HG02763 (cell line): ENCODE data around the gene PHF14.

Experiments
- ATAC-seq: cut with Tn5 transposase; IDR thresholded peaks from one replicate; pipeline ENCODE4 v1.9.1; 2021; ENCODE audit warnings: mild to moderate bottlenecking, moderate library complexity; ENCODE audit not compliant: unreplicated experiment

The PHF14 gene

DNA sequence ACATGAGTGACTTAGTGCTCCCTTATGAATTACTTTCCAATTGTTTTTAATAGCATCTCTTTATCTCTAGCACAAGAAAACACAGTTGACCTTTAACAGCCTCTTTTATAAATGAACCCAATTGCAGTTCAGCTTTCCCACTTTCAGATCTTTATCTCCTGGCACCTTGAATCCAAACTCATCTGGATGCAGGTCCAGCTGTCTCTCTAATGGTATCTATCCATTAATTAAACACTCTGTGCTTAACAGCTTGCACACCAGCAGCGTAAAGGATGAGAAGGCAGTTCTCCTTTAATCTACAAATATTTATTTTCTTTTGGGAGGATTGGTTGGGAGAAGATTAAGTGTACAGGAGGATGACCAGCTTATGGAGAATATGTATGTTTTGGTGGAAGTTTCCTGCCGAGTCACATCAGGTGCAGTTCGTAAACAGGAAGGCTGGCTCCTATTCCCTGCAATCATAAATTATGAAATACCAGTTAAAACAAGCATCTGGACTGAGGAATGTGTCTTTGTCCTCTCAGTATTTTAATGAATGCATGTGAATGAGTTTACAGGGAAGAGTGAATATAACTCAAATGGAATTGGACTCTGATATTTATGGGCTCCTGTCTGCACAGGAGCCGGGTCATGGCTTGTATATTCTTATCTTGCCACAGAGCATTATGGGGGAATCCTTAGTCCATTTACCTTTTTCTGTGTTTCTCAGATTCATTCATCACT is 232.7 kb downstream of the PHF14 start:
- ATAC-seq, result no peak

DNA sequence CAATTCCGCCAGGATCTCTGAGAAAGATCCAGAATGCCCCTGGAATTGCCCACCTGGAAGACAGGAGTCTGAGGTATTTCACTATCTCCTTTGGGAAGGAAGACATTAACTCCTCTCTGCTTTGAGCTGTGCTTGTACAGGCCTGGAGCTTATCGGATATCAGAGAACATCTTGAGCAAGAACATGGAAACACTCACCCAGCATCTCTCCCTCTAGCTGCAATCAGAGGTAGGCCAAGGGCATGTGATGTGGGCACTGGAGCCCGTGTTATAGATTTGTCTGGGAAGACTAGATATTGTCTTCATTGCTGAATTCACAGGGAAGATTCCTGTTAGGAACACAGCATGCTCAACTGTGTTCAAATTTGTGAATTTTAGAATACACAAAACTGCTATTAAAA is 233.9 kb downstream of the PHF14 start:
- ATAC-seq, result no peak

DNA sequence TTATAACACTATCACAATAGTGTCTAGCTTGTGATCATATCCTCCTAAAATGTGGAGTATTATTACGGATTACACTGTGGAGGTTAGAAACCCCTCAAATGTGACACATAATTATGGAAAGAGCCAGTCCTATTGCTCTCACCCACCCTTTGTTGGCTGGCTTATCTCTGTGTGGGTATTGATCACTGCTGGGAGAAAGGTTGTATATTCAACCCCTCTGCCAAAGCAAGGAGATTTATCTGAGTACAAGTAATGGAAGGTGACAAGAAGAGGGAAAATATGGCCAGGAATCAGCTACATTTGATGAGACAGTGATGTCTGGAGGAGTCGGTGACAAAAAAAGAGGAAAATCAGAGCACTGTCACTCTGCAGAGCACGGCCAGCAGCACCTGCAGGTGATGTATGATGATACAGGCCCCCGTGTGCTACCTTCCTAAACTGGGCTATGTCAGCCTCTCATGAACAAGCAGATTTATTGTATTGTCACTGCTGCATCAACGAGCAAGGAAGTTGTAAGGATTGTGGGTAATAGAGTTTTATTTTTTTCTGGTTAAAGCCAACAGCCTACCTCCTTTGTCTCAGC is 235.3 kb downstream of the PHF14 start:
- ATAC-seq, result no peak

DNA sequence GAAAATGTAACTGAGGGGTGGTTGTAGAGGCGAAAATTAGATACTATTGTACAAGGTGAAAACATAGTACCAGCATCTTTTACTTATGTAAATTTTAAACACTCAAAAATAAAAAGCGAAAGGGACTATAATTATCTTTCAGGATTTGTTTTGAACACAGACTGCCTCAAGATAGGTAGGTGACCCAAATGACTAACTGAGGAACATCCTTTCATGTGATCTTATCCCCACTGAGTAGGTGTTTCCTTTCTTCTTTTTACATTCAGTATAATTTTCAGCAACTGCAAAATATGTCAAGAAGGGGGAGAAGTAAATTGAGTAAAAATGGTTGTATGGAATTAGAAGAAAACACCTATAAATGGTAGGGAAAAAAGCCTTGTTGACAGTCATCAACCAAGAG is 236.7 kb downstream of the PHF14 start:
- ATAC-seq, result no peak

DNA sequence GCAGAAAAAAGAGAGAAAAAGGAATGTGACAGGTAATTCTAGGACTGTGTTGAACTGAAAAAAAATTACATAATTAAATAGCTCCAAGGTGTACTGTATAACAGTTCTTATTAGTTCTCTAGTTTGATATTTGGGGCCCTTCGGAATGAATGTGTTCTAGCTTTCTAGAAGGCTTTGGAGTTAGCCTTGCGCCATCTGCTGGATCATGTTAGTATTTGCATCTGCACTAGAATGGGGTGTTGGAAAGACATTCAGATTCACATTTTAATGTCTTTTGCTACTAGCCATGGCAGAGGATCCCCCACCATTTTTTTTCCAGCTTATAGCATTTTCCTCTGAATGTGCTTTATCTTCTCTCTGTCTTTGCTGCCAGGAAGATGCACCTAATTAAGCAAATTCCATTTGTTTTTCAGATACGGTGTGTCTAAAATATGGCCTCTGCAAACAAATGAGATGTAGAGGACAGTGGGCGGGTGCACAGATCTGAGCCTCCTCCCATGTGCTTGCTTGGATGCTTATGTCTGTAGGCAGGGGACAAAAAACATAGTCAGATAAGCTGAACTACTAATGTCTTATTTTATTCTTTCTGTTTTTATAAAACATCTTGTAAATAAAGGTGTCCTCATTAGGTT is 238.5 kb downstream of the PHF14 start:
- peak; percentile 85 for ATAC-seq

DNA sequence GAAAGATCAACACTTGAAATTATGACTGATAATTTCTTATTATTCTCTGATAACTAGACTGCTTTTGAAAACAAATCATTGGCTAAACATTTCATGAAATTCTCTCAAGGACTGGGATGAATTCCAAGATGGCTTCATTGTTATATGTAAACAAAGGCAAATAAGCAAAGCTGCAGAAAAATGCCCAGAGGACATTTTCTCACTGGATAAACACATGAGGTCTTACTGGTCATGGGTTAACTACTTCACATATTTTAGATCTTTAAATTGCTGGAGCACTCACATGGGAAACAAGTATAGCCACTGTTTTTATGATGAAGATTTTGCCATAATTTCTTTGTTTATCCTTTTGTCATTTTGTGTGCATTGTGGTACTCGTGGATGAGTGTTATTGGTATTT is 239.1 kb downstream of the PHF14 start:
- ATAC-seq, result no peak

DNA sequence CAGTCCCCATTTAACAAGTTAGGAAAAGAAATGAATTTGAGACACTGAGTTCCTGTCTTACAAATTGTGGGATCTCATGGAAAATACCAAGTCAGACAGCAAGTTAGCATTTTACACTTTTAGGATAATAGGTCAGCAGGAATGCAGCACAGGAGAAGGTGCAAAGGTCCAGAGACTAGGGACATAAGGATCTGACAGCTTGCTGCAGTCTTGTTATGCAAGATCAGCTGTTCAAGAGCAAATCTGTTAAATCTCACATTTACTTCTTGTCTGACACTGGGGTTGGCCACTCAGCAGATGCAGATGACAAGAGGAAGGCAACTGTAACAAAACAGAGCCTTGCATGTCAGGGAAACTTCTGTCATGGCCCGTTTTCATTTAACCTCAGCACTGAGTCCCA is 239.6 kb downstream of the PHF14 start:
- ATAC-seq, result no peak

DNA sequence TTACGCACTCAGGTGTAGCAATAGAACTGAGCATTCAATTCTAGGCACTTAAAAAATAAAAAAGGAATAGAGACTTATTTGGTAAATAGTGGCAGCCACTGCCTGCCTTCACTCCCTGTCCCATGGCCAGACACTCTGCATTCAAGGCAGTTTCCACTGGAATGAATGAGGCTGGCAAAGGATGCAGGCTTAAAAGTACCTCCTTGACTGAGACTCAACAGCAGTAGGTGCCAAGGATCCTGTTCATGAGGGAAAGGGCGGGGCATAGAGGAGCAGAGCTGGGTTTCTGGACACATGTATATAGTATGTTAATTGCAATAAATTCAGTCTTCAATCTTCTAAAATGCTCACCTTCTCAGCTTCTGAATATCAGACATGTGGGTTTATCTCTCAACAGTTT is 242.6 kb downstream of the PHF14 start:
- no peak for ATAC-seq

DNA sequence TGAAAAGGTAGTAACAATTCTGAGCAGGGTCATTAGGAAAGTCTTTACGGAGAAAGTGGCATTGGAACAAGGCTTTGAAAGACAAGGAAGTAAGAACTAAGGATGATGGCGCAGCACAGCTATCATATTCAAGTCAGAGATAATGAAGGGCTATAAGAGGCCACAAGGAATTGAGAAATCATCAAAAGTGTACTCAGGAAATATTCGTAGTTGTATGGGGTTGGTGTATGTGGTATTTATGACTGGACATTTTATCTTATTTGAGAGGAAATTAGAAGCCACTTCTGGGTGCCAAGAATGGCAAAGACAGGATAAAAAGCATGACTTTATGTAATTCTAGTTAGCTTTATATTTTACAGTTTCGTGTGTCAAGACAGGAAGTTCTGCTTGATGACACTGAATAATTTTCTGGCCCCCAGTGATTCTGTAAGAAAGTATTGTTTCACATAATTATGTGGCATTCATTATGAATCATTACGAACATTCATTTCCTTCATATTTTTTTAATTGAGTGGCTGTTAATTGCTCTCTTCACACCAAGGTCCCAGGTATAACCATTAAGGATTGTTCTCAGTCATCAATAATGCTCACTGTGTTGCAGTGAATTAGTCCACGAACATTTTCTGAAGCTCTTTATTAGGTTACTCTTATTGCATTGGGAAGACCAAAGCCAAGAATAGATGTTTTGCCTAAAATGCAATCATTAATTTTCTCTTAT is 244.3 kb downstream of the PHF14 start:
- no peak for ATAC-seq
